Neural crest cell (in vitro differentiated cells): ENCODE results near the gene GPBAR1. TPM values are rescaled to one million over a fixed set of nuclear protein-coding genes. Genes with fewer than 3 reads are reported as not detected.

Experiments
- DNase-seq: peaks from one replicate; pipeline ENCODE4 v3.0.0; 2021; ENCODE audit warnings: low read depth, mixed read lengths, low spot score
- H3K27ac Mint-ChIP-seq: one replicate; pipeline ENCODE4 v1.8.0; 2021; ENCODE audit warnings: mild to moderate bottlenecking, mixed read lengths; ENCODE audit not compliant: unreplicated experiment
- H3K27me3 Mint-ChIP-seq: 2 replicates; pipeline ENCODE4 v1.8.0; 2021; ENCODE audit warnings: low read depth, mild to moderate bottlenecking, mixed read lengths
- H3K36me3 Mint-ChIP-seq: 2 replicates; pipeline ENCODE4 v1.8.0; 2021; ENCODE audit warnings: low read depth, mild to moderate bottlenecking, mixed read lengths
- H3K4me1 Mint-ChIP-seq: 2 replicates; pipeline ENCODE4 v1.8.0; 2021; ENCODE audit warnings: mixed read lengths
- H3K4me3 Mint-ChIP-seq: one replicate; pipeline ENCODE4 v1.8.0; 2021; ENCODE audit warnings: mild to moderate bottlenecking, mixed read lengths
- H3K9me3 Mint-ChIP-seq: 2 replicates; pipeline ENCODE4 v1.8.0; 2021; ENCODE audit warnings: mixed read lengths
- total RNA-seq: library from RNA; stranded (reverse); gene quantifications from 2 replicates; pipeline ENCODE4 v1.2.1, GENCODE V29; 2021
- TF ChIP-seq, protein P1 (sequence below): fragments of 200-600 bp; sonication (generic); conservative IDR thresholded peaks from 2 replicates; pipeline ENCODE4 v1.5.0; 2021; ENCODE audit warnings: antibody characterized with exemption, mild to moderate bottlenecking

The GPBAR1 gene
- total RNA-seq, 1 donor from 2014 or later, result 0.14 TPM

DNA sequence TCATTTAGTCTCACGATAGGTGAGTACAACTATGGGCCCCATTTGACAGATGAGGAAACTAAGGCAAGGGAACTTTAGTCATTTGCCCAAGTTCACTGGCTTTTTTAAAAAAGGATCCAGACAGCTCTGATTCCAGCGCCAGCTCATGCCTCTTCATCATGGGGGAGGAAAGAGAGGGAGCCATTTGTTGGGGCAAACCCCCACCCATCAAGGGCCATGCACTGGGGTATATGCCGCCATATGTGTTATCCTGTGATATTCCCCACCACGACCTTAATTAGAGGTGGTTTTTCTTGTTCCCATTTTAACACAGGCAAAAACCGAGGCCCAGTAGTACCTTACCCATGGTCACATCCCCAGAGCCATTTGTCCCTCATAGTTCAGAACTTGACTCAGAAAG, 649 bp upstream of the GPBAR1 start:
- H3K4me3 Mint-ChIP-seq, result peak overlapping the region; percentile 57
- no peaks in the 10 kb centered on the region for H3K27me3 Mint-ChIP-seq
- H3K27ac Mint-ChIP-seq, result no peak overlapping the region
- no peaks in the 10 kb centered on the region for H3K9me3 Mint-ChIP-seq
- TF ChIP-seq, protein P1, sequence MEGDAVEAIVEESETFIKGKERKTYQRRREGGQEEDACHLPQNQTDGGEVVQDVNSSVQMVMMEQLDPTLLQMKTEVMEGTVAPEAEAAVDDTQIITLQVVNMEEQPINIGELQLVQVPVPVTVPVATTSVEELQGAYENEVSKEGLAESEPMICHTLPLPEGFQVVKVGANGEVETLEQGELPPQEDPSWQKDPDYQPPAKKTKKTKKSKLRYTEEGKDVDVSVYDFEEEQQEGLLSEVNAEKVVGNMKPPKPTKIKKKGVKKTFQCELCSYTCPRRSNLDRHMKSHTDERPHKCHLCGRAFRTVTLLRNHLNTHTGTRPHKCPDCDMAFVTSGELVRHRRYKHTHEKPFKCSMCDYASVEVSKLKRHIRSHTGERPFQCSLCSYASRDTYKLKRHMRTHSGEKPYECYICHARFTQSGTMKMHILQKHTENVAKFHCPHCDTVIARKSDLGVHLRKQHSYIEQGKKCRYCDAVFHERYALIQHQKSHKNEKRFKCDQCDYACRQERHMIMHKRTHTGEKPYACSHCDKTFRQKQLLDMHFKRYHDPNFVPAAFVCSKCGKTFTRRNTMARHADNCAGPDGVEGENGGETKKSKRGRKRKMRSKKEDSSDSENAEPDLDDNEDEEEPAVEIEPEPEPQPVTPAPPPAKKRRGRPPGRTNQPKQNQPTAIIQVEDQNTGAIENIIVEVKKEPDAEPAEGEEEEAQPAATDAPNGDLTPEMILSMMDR, result no peak
- H3K4me1 Mint-ChIP-seq, result peaks cover 12% of the 10 kb centered on the region
- peaks cover 3% of the 10 kb centered on the region for H3K36me3 Mint-ChIP-seq
- DNase-seq, result no peak

DNA sequence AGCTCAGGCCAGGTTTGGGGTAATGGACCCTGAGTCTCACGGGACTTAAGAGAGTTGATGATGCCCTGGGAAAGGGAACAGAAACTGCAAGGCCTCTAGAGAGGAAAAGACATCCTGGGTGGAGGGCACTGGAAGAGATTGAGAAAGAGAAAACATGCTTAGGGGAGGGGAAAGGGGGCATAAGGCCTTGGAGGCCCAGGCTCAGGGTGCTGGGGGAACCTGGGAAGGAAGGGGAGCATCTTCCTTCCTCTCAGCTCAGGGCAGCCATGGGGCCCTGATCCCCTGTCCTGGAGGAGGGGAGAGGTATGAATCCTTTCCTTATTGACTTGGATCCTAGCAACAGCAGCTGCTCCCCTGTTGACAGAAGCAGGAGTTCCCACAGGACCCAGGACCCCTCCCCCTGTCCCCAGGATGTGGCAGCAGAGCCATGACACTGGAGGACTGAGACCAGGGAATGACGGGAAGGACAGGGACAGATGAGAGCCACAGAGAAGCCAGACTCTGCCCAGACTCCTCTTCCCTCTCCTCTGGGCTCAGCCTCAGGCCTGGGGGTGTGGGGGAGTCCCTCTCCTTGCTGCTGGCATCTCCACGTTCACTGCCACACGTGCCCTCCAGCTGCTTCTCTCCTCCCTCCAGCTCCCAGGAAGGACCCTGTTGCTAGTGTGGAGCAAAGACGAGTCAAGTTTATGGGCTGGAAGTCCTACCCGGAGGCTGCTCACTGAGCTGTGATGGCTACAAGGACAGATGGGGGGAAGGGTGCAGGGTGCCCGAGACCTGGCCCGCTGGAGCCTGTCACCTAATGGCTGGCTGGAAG, 815 bp downstream of the GPBAR1 start:
- Mint-ChIP-seq H3K4me1 (peaks cover 12% of the 10 kb centered on the region), H3K9me3 (no peaks in the 10 kb centered on the region), H3K4me3 (peak overlapping the region; percentile 41), H3K36me3 (no peaks in the 10 kb centered on the region), H3K27ac (peak overlapping the region; percentile 92), H3K27me3 (no peaks in the 10 kb centered on the region)
- no peak for DNase-seq
- TF ChIP-seq, protein P1, result no peak

DNA sequence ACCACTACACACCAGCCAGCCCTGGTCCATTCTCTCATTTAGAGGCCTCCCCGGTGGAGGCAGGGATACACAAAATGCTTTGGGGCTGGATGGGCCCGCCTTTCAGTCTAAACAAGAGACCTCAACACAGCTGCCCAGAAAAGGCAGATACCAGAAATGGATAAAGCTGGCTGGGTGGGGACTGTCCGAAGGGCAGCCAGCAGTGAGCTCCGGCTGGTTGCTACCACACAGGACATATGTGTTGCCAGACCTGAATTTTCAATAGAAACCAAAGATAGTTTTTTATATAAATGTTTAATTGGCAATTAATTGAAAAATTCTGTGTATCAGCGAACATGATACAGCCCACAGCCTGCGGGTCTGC, 1.4 kb downstream of the GPBAR1 start:
- no peaks in the 10 kb centered on the region for H3K27me3 Mint-ChIP-seq
- H3K9me3 Mint-ChIP-seq, result no peaks in the 10 kb centered on the region
- peaks cover 2% of the 10 kb centered on the region for H3K36me3 Mint-ChIP-seq
- peaks cover 14% of the 10 kb centered on the region for H3K4me1 Mint-ChIP-seq
- TF ChIP-seq, protein P1, result no peak
- peak overlapping the region; percentile 27 for H3K4me3 Mint-ChIP-seq
- no peak for DNase-seq
- H3K27ac Mint-ChIP-seq, result no peak overlapping the region

DNA sequence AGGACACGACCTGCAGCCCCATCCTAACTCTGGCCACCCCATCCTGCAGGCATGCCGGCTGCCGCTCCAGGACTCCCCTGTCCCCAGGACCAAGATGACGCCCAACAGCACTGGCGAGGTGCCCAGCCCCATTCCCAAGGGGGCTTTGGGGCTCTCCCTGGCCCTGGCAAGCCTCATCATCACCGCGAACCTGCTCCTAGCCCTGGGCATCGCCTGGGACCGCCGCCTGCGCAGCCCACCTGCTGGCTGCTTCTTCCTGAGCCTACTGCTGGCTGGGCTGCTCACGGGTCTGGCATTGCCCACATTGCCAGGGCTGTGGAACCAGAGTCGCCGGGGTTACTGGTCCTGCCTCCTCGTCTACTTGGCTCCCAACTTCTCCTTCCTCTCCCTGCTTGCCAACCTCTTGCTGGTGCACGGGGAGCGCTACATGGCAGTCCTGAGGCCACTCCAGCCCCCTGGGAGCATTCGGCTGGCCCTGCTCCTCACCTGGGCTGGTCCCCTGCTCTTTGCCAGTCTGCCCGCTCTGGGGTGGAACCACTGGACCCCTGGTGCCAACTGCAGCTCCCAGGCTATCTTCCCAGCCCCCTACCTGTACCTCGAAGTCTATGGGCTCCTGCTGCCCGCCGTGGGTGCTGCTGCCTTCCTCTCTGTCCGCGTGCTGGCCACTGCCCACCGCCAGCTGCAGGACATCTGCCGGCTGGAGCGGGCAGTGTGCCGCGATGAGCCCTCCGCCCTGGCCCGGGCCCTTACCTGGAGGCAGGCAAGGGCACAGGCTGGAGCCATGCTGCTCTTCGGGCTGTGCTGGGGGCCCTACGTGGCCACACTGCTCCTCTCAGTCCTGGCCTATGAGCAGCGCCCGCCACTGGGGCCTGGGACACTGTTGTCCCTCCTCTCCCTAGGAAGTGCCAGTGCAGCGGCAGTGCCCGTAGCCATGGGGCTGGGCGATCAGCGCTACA, 2.1 kb downstream of the GPBAR1 start:
- H3K36me3 Mint-ChIP-seq, result peaks cover 7% of the 10 kb centered on the region
- TF ChIP-seq, protein P1, result no peak
- DNase-seq, result no peak
- no peaks in the 10 kb centered on the region for H3K9me3 Mint-ChIP-seq
- H3K4me1 Mint-ChIP-seq, result peaks cover 18% of the 10 kb centered on the region
- H3K27ac Mint-ChIP-seq, result no peak overlapping the region
- H3K27me3 Mint-ChIP-seq, result no peaks in the 10 kb centered on the region
- H3K4me3 Mint-ChIP-seq, result no peak overlapping the region

DNA sequence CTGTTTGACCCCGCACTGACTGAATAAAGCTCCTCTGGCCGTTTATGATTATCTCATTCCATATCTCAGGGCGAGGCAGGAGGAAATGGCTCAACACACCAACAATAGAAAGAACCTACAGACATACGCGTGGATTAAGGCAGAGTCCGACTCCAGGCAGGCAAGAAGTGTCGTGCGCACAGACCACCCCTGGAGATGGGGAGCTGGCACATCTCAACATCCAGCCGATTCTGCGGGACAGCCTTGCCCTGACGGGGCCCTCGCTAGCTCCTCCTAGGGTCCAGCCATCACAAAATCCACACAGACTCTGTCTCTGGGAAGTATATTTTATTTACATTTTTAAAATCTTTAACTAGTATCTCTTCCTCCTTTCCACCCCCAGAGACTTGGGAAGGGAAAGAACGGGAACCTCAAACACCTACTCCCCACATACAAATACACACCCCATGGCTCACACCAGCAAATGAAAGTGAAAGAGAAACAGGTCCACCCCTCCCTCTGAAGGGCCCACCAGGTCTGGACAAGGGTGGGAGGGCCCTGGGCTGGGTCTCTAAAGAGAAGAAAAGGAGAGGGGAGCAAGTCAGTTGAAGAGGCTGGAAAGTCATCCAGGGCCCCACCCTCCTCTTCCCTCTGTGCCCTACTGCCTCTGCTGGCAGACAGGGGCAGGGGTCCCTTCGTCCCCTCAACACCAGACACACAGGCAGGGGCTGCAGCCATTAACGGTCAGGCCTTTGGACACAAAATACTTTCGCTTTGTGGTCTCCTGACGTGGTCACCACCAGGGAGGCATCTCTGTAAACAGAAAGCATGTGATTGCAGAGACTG, 3.2 kb downstream of the GPBAR1 start:
- Mint-ChIP-seq H3K4me1 (peaks cover 19% of the 10 kb centered on the region), H3K27me3 (no peaks in the 10 kb centered on the region), H3K36me3 (peaks cover 7% of the 10 kb centered on the region), H3K9me3 (no peaks in the 10 kb centered on the region), H3K4me3 (peak overlapping the region; percentile 60), H3K27ac (no peak overlapping the region)
- TF ChIP-seq, protein P1, result no peak
- no peak for DNase-seq
